Lower leg skin (tissue), 3 donors: ENCODE data around the gene PLXNB3.

Source experiments
- POLR2A ChIP-seq, 2 donors: fragments of 450-650 bp; IDR thresholded peaks; one replicate each; pipeline ENCODE4 v1.6.1; 2016 to 2017; ENCODE audit warnings: antibody characterized with exemption in 2 of 2, mild to moderate bottlenecking in 1 of 2, moderate library complexity in 1 of 2
- TF ChIP-seq, protein P1 (sequence below), 3 donors: fragments of 450-650 bp; IDR thresholded peaks; one replicate each; pipeline ENCODE4 v1.5.1; 2016; ENCODE audit warnings: antibody characterized with exemption in 3 of 3, mild to moderate bottlenecking in 3 of 3, moderate library complexity in 2 of 3

DNA sequence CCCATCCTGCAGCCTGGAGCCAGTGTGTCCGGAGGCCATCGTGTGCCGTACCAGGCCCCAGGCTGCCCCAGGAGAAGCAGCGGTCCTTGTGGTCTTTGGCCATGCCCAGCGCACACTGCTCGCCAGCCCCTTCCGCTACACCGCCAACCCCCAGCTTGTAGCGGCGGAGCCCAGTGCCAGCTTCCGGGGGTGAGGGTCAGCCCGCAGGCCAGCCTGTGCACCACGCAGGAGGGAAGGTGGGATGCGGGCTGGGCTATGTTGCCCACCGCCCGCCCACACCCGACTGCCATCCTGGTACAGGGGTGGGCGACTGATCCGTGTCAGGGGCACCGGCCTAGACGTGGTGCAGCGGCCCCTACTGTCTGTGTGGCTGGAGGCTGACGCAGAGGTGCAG lies 9.2 kb downstream of the PLXNB3 start:
- TF ChIP-seq POLR2A (IDR thresholded peaks at IDR 0.05): no peak
- TF ChIP-seq, protein P1, sequence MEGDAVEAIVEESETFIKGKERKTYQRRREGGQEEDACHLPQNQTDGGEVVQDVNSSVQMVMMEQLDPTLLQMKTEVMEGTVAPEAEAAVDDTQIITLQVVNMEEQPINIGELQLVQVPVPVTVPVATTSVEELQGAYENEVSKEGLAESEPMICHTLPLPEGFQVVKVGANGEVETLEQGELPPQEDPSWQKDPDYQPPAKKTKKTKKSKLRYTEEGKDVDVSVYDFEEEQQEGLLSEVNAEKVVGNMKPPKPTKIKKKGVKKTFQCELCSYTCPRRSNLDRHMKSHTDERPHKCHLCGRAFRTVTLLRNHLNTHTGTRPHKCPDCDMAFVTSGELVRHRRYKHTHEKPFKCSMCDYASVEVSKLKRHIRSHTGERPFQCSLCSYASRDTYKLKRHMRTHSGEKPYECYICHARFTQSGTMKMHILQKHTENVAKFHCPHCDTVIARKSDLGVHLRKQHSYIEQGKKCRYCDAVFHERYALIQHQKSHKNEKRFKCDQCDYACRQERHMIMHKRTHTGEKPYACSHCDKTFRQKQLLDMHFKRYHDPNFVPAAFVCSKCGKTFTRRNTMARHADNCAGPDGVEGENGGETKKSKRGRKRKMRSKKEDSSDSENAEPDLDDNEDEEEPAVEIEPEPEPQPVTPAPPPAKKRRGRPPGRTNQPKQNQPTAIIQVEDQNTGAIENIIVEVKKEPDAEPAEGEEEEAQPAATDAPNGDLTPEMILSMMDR (IDR thresholded peaks at IDR 0.05): no peak
